ENCODE measurements around the gene C18orf32.
"Not testable (repeated sequence)": the region's sequence is repeated elsewhere in the genome, so short reads cannot be mapped to it uniquely, and the experiment has no call there.

The C18orf32 gene

DNA sequence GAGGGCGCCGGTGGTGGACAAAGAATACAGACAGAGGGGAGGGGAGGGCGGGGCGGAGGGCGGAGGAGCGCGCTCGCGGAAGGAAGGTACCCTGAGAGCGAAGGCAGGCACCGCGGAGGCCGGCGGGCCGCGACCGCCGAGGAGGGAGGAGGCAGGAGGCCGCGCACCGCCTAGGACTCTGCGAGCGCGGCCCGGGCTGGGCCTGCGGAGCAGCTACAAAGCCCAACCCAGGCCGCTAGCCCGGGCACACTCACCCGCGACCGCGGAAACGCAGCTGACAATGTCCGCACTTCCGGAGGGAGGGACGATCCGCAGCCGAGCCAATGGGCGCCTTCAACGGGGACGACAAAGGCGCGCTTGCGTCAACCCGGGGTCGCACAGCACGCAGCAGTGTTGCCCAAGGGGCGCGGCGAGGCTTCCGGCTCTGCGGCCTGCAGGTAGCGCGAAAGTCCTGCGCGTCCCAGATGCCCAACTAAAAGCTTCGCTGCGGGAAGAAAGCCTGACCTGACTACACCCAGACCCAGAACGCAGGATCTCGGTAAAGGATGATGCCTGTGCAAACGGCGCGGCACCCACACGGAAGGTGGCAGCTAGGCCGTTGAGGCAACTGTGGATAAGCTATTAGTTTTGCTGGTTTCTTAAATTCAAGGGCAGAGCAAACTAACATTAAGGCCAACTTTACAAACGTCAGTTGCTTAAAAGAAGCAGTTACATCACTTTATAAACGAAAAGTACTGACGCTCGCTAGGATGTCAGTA, at the start of gene C18orf32:
Gene C18orf32 (minus strand): TSS at position 282 of the 758 bp plus-strand sequence. CDS start 3,486 bp downstream, outside the sequence.
- DNase-seq (ENCODE audit: low read depth): peak; percentile 96

DNA sequence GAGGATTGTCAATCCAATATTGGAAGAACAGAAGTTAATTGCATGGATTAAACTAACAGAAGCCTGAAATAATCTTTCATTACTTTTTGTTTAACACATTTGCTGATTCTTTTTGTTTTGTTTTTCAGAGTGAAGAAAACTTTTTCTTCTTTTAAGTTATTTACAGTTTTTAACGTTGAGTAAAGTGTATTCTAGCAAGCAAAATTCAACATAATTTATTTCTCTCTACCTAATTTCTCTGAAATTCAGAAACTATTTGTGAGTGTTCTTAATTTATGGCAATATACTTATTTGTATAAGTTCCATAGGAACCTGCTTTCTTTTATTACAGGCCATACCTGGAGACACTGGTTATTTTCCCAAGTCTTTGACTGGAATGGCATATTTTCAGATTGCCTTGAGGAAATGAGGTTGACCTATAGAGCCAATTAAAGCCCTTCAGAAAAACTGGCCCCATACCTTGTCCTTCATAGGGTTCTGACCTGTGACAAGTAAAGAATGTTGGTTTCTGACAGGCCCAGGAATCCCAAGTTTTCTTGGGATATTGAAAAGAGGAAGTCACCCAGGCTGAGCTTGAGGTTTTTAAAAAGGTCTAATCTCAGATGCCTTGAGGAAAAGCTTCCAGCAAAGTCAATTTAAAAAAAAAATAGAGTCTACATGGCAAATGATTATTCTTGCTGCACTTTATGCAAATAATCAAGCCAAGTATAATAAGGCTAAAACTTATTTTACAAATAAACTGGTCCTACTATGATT, 48.0 kb upstream of the C18orf32 start:
- DNase-seq (ENCODE audit: low read depth): no peak

DNA sequence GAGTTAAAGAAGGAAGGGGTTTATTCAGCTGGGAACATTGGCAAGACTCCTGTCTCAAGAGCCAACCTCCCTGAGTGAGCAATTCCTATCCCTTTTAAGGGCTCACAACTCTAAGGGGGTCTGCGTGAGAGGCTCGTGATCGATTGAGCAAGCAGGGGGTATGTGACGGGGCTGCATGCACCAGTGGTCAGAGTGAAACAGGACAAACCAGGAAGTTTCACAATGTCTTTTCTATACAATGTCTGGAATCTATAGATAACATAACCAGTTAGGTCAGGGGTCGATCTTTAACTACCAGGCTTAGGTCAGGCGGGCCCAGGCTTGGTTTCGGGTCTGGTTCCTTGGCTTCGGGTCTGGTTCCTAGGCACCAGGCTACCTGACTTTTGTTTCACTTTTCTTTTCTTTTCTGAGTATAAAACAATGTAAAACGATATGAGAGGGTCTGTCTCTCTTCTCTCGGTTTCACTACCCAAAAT, 44.7 kb upstream of the C18orf32 start:
- DNase-seq (ENCODE audit: low read depth): no peak

DNA sequence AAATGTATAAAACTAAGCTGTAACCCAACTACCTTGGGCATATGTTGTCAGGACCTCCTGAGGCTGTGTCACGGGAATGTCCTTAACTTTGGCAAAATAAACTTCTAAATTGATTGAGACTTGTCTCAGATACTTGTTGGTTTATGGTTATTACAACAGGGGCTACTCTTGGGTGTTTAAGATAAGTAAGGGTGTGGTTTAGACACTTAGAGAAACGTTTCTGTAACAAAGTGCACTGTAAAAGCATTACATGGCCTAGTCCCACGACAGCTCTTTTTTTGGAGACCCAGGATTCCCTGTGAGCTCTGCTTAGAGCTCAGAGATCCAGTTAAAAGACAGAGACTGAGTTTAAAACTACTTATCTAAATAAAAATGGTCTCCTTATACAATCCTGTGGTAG, 42.6 kb upstream of the C18orf32 start:
- DNase-seq (ENCODE audit: low read depth): no peak

DNA sequence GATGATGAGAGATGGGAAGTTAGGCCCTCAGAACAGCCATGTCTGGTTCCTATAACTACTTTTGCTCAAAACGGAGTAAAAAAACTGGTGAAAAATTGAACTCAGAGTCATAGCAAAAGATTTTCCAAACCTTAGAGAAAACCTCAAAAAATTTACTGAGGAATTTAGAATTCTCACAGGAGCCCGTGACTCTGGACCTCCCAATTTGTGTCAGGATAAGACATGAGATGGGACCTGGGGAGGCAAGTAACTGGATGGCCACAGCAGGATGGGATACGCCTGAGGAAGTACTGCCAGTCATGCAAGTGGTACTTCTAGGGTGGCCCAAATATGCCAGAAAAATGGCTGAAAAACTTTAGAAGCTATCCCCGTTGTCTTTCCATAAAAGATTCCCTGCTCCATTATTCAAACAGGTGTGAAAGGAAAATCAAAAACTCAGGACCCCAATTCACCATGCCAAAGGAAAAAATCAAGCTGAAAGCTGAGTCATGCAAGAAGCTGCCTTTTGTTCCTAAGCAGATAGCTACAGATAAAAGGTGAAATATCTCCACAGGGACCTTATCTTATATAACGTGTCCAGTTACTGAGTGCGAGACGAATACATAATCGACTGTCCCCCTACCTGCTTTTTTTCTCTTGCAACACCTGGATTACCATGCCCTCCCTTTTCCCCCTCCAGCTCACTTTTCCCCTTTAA, 40.7 kb upstream of the C18orf32 start:
- DNase-seq (ENCODE audit: low read depth): no peak

DNA sequence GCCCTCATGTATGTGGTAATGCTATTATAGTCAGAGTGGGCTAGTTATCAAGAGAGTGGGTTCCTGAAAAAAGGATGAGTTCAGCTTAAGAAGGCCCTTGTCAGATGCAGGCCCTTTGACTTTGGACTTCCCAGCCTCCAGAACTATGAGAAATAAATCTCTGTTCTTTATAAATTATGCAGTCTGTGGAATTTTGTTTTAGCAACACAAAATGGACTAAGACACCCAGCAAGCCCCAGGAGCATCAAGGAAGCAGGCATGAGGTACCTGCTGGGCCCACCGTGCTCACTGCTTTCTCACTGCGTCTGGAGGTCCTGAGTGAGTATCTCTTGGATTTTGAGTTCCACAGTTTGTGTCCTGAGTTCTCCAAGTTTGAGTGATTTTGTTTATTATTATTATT, 38.9 kb upstream of the C18orf32 start:
- DNase-seq (ENCODE audit: low read depth): no peak

DNA sequence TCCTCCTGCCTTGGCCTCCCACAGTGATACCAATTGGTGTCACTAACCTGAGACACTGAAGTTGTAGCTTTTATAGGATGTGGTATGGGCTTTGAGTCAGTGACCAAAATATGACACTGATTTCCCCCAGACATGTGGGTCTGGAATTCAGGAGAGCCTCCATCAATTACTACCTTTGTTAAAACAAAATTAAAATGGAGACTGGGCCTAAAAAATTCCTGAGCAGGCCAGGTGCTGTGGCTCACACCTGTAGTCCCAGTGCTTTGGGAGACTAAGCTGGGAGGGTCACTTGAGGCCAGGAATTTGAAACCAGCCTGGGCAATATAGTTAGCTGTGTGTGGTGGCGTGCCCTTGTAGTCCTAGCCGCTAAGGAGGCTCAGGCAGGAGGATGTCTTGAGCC, 37.9 kb upstream of the C18orf32 start:
- no peak for DNase-seq (ENCODE audit: low read depth)

DNA sequence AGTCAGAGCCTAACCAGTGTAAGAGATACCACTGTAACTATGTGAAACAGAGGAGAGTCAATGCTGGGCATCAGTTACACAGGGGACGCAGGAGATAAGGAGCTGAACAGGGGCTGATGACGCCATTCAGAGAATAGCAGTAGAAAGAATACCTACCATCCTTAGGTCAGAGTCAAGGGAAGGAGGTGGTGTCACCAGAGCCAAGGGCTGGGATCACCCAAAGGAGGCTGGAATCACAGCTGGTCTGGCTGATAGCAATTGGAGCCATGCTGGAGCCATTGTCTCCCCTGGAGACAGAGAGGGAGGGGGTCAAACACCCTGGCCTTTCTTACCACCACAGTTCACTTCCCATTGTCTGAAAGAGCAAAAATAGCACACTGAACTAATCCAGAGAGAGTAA, 37.3 kb upstream of the C18orf32 start:
- no peak for DNase-seq (ENCODE audit: low read depth)

DNA sequence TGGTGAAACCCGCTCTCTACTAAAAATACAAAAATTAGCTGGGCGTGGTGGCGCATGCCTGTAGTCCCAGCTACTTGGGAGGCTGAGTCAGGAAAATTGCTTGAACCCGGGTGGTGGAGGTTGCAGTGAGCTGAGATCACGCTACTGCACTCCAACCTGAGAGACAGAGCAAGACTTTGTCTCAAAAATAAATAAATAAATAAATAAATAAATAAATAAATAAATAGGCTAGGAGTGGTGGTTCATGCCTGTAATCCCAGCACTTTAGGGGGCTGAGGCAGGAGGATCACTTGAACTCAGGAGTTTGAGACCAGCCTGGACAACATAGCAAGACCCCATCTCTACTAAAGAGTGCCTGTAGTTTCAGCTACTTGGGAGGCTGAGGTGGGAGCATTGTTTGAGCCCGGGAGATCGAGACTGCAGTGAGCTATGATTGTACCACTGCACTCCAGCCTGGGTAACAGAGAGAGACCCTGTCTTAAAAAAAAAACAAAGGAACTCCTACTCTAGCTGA, 36.6 kb upstream of the C18orf32 start:
- not testable (repeated sequence) for DNase-seq (ENCODE audit: low read depth)

DNA sequence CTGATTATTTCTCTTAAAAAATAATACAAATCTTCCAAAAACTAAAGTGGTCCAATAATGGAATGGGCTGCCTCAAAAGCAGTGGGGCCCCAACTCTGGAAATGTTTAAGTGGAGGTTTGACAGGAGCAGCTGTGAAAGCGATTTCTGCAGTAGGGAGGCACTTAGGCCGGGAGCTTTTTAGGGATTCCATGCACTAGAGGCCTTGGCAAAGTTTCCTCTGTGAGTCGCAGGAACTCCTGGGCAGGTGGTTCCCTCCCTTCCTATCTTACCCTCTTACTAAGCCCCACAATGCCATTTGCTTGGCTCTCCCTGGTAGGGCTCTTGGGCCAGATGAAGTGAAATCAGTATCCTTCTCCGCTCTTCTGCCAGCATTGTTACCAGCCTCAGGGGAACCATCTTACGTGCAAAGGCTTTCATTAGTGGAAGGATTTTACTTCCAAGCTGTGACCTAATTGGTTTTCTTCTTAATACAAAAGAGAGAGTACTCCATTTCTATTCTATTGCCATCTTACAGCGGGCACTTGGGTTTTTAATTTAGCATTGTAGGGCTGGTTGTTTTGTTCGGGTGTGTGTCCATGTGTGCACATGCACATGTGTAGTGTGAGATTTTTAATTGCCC, 34.3 kb upstream of the C18orf32 start:
- DNase-seq (ENCODE audit: low read depth): no peak

DNA sequence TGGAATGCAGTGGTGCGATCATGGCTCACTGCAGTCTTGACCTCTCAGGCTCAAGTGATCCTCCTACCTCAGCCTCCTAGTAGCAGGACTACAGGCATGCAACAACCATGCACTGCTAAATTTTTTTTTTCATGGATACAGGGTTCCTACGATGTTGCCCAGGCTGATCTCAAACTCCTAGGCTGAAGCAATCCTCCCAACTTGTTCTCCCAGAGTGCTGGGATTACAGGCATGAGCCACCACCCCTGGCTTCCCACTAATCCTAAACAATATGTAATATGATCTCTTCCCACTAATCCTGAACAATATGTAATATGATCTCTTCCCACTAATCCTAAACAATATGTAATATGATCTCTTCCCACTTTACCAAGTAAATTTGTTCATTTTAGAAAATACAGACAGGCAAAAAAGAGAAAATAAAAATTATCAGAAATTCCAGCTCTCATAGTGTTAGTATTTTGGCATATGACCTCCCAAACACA, 33.7 kb upstream of the C18orf32 start:
- peak; percentile 38 for DNase-seq (ENCODE audit: low read depth)

DNA sequence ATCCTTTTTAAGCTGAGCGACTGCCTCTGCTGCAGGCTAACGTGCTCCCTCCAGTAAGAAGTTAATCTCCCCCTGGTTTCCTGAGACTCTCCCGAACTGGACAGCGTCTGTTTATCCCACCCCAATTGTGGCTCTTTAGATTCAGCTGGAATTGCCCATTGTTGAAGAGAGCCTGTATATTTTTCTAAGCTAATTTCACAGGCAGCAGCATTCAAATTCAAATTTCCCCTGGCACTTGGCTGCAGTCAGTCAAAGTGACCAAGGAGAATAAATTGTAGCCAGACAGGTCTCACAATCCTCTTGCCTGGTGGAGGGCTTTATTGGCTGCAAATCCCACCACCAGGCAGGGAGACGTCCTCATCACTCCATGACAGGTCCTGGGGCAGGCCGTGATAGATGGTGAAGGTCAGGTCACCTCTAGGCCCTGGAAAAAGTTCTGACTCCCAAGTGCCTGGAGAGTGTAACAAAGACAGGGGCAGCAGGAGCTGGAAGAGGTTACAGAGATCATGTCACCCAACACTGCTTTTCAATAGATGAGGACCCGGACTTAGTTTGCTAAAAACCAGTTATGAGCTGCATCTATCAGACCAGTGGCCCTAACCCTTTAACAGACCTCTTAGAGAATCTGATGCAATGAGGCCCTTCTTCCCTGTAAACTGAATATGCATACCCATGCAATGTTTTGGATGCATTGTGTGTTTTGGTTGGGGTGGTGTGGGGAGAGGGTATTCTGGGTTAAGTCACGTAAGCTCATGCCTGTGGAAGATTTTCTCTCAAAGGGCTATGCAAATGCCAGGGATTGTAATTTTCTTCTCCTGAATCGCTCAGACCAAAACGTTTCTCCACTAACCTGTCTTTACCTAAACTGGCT, 32.3 kb upstream of the C18orf32 start:
- DNase-seq (ENCODE audit: low read depth): no peak

DNA sequence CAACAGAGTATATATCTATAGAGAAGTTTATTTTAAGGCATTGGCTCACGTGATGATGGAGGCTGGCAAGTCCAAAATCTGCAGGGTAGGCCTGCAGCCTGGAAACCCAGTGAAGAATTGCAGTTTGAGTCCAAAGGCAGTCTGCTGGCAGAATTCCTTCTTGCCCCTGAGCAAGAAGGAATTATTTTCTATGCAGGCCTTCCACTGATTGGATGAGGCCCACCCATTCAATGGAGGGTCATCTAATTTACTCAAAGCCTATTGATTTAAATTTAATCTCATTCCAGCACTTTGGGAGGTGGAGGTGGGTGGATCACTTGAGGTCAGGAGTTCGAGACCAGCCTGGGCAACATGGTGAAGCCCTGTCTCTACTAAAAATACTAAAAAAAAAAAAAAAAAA, 30.4 kb upstream of the C18orf32 start:
- no peak for DNase-seq (ENCODE audit: low read depth)

DNA sequence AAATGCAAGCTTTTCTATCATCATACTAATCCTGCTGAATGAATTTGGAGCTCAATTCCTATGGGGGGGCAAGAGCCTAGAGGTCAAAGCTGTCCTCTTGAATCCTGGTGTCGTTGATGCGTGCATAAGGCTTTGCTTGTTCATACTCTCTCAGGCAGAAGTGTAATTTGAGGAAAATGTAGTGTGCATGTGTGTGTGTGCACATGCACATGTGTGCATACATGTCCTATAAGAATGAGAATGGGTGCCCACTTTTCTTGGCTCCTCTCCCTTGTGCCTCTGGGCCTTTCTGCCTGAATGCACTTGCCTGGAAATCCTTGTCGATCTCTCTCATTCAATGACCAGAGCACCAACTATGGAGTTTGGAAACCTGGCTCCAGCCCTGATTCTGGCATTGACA, 28.5 kb upstream of the C18orf32 start:
- DNase-seq (ENCODE audit: low read depth): no peak

DNA sequence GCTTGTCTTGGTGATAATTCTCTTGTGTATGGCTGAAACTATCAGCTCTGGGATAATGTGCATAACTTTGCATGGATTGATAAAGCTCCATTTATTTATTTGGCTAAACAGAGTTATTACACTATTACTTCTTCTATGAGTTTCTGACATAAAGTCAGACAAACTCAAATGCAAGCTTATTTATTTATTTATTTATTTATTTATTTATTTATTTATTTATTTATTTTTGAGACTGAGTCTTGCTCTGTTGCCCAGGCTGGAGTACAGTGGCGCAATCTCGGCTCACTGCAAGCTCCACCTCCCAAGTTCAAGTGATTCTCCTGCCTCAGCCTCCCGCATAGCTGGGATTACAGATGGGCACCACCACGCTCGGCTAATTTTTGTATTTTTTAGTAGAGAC, 28.0 kb upstream of the C18orf32 start:
- not testable (repeated sequence) for DNase-seq (ENCODE audit: low read depth)

DNA sequence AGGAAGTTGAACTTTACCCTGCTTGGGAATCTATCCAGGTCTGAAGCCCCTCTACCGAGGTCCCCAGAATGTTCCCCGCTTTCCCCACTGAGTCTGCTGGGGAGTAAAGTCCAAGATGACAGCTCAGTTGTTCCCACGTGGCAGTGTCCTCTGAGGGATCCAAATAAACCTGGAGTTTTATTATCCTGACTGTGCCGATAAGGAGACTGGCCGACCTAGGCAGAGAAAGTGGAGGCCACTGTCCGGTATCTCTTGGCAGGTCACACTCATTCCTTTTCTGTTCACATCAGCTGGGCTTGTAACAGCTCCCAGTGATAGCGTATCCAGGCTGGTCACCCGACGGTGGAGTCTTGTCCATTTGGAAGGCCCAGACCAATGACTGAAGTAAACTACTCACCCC, 27.5 kb upstream of the C18orf32 start:
- DNase-seq (ENCODE audit: low read depth): no peak

DNA sequence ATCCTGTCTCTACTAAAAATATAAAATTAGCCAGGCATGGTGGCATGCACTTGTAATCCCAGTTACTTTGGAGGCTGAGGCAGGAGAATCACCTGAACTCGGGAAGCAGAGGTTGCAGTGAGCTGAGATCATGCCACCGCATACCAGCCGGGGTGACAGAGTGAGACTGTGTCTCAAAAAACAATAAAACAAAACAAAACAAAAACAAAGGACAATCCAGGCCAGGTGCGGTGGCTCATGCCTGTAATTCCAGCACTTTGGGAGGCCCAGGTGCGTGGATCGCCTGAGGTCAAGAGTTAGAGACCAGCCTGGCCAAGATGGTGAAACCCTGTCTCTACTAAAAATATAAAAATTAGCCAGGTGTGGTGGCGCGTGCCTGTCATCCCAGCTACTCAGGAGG, 25.8 kb upstream of the C18orf32 start:
- not testable (repeated sequence) for DNase-seq (ENCODE audit: low read depth)

DNA sequence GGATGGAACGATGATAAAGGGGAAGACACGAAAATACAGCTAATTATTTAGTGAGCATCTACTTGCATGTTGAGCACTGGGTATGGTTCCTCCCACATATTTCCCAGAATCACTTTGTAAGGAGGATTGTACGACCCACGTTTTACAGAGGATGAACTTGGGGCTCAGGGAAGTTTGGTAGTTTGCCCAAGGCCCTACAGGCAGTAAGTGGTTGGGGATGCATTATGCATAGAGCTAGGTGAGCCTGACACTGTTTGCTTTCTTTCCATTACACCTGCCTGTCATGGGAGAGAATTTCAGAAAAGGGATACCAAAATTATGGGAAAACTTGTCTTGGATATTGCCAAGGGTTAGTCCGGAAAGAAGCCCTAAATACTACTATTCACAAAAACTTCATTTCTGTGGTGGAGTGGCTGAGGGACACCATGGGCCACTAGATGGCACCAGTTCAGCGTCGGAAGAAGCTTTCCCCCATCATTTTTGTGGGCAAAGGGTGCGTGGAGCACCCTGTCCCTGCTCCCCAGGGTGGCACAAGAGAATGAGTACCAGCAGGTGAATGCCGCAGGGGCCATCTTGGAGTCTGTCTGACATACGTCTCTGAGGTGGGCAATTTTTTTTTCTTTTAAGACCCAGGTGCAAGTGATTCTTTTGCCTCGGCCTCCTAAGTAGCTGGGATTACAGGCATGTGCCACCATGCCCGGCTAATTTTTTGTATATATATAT, 23.5 kb upstream of the C18orf32 start:
- peak; percentile 68 for DNase-seq (ENCODE audit: low read depth)

DNA sequence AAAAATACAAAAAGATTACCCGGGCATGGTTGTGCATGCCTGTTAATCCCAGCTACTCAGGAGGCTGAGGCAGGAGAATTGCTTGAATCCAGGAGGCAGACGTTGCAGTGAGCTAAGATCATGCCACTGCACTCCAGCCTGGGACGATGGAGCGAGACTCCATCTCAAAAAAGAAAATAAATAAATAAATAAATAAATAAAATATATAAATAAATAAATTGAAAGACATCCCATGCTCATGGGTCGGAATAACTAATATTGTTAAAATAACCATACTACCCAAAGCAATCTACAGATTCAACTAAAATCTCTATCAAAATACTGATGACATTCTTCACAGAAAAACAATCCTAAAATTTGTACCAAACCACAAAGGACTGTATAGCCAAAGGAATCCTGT, 19.4 kb upstream of the C18orf32 start:
- DNase-seq (ENCODE audit: low read depth): not testable (repeated sequence)

DNA sequence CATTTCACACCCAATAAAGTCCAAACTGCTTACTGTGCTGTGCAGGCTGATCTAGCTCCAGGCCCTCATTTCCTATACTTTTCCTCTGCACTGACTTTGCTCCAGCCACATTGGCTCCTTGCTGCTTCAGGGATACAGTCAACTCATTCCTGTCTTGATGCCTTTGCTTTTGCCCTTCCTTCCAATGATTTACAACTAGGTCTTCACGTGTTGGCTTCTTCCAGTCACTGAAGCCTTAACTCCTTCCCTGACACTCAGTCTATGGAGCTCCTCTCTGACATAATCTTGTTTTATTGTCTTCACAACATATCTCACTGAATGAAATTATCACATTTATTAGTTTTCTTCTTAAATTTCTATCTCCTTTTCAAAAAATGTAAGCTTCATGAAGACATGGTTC, 16.9 kb upstream of the C18orf32 start:
- DNase-seq (ENCODE audit: low read depth): no peak
